Neural cell (in vitro differentiated cells): ENCODE data around the gene CAMSAP3.

Experiments
- CTCF ChIP-seq: fragments of 450-650 bp; IDR thresholded peaks from 2 replicates; pipeline ENCODE4 v1.5.1; 2014; ENCODE audit warnings: antibody characterized with exemption, mild to moderate bottlenecking, moderate library complexity; ENCODE audit not compliant: poor library complexity, severe bottlenecking
- EZH2 ChIP-seq: fragments of 200-600, 300-800 bp; shearing (Covaris generic), sonication (generic); IDR thresholded peaks from 2 replicates; pipeline ENCODE4 v1.6.1; 2014; ENCODE audit warnings: antibody characterized with exemption, low read length, borderline replicate concordance, mild to moderate bottlenecking; ENCODE audit not compliant: insufficient read depth, poor library complexity, severe bottlenecking
- MXI1 ChIP-seq: fragments of 450-650 bp; conservative IDR thresholded peaks from 2 replicates; pipeline ENCODE4 v1.6.1; 2014; ENCODE audit warnings: antibody characterized with exemption, mild to moderate bottlenecking; ENCODE audit not compliant: poor library complexity, severe bottlenecking
- POLR2AphosphoS5 ChIP-seq: IDR thresholded peaks from 2 replicates; pipeline ENCODE4 v1.6.1; 2012
- SMC3 ChIP-seq: fragments of 450-650 bp; conservative IDR thresholded peaks from 2 replicates; pipeline ENCODE4 v1.6.1; 2014; ENCODE audit warnings: antibody characterized with exemption, mild to moderate bottlenecking, moderate library complexity; ENCODE audit not compliant: poor library complexity

- TF ChIP-seq EZH2 (no peak), CTCF (no peak), MXI1 (no peak), SMC3 (no peak), POLR2AphosphoS5 (no peak)
These were observed 19.4 kb downstream of the CAMSAP3 start for GRCh38 chr19:7614859-7615741.
